Left renal cortex interstitium (tissue), 4 donors: ENCODE measurements around the gene NELFB. TPM values are rescaled to one million over a fixed set of nuclear protein-coding genes. Genes with fewer than 3 reads are reported as not detected.

Source experiments
- DNase-seq, 4 donors: peaks; one replicate each; pipeline ENCODE4 v3.0.0-alpha.2; 2013; ENCODE audit warnings: low read depth in 4 of 4, low spot score in 2 of 4, missing footprints in 1 of 4
- polyA plus RNA-seq, 4 donors: library from polyadenylated mRNA; unstranded; fragments of 120-200 nt; gene quantifications; one replicate each; pipeline ENCODE4 v1.2.1, GENCODE V29; 2013; ENCODE audit not compliant: insufficient read length in 4 of 4

The NELFB gene
- polyA plus RNA-seq = 10 to 100 TPM; 49.5 to 67.0 (median 56.4) TPM

GRCh38 chr9:137254624-137255447 lies at the start of gene NELFB:
Gene NELFB, plus strand, starts transcription at chr9:137255327.
- DNase-seq = peak; percentile 65 to 84 (median 79)

- no peak for DNase-seq
Measured at GRCh38 chr9:137206602-137207001, 48.5 kb upstream of the NELFB start.

GRCh38 chr9:137211532-137211931 lies 43.6 kb upstream of the NELFB start:
- DNase-seq = no peak

GRCh38 chr9:137212520-137212919 lies 42.6 kb upstream of the NELFB start:
- DNase-seq = no peak

- no peak for DNase-seq
Measured at GRCh38 chr9:137213160-137214060, 41.7 kb upstream of the NELFB start.

- DNase-seq = no peak
Measured at GRCh38 chr9:137214620-137215019, 40.5 kb upstream of the NELFB start.

GRCh38 chr9:137215196-137215986 lies 39.7 kb upstream of the NELFB start:
- DNase-seq = no peak

GRCh38 chr9:137216188-137216965 lies 38.8 kb upstream of the NELFB start:
- no peak for DNase-seq

- no peak for DNase-seq
Measured at GRCh38 chr9:137217276-137218211, 37.6 kb upstream of the NELFB start.

- no peak for DNase-seq
Measured at GRCh38 chr9:137218212-137218753, 36.8 kb upstream of the NELFB start.

- DNase-seq = no peak
Measured at GRCh38 chr9:137218754-137219271, 36.3 kb upstream of the NELFB start.

- no peak for DNase-seq
Measured at GRCh38 chr9:137219757-137220316, 35.3 kb upstream of the NELFB start.

- DNase-seq = no peak
Measured at GRCh38 chr9:137220317-137221094, 34.6 kb upstream of the NELFB start.

GRCh38 chr9:137221095-137221505 lies 34.0 kb upstream of the NELFB start:
- DNase-seq = no peak

GRCh38 chr9:137221506-137222111 lies 33.5 kb upstream of the NELFB start:
- no peak for DNase-seq

GRCh38 chr9:137222190-137223077 lies 32.7 kb upstream of the NELFB start, which contains the start of gene RNF208:
Gene RNF208, minus strand, starts transcription at chr9:137222240. Its CDS starts 1,028 bp downstream, at chr9:137221212.
- no peak for DNase-seq
